HEK293 (cell line): ENCODE results near the gene RPL22.
A peak's percentile ranks its signal among the peaks of the same experiment; 100 is the strongest.

Experiments used
- CTCF ChIA-PET: fragments of 350-600 bp; formaldehyde crosslinking; extraction: SDS; loops from one replicate; lab custom pipeline; 2021; ENCODE audit warnings: antibody characterized with exemption; lab: Yijun Ruan, JAX
- POLR2A ChIA-PET: fragments of 300-600 bp; formaldehyde crosslinking; extraction: SDS; loops from one replicate; lab custom pipeline; 2020; ENCODE audit warnings: antibody characterized with exemption, inconsistent platforms; lab: Yijun Ruan, JAX
- H3K27ac ChIP-seq: fragments of 200-500 bp; sonication (Bioruptor generic); 2 replicates; pipeline ENCODE4 v1.5.1; 2014; ENCODE audit warnings: low read depth, low read length, control low read depth, inconsistent platforms; ENCODE audit errors: extremely low read depth
- H3K36me3 ChIP-seq, 2 experiments: fragments of 200-500 bp in 1 of 2; sonication (Bioruptor generic) in 1 of 2; 1 replicate in 1 of 2; 2 replicates in 1 of 2; pipeline ENCODE4 v1.5.1; 2014 to 2017; ENCODE audit warnings: inconsistent platforms in 2 of 2, low read length in 2 of 2; ENCODE audit not compliant: control insufficient read depth in 2 of 2, insufficient read depth in 1 of 2
- H3K4me1 ChIP-seq: fragments of 200-500 bp; sonication (Bioruptor generic); 2 replicates; pipeline ENCODE4 v1.5.1; 2014; ENCODE audit warnings: mild to moderate bottlenecking, low read length, inconsistent platforms; ENCODE audit not compliant: control insufficient read depth, insufficient read depth
- H3K4me3 ChIP-seq: 2 replicates; pipeline ENCODE4 v1.5.1; 2011; ENCODE audit warnings: low read depth, mild to moderate bottlenecking, control low read depth, low read length, moderate library complexity
- H3K9me3 ChIP-seq: fragments of 200-500 bp; sonication (Bioruptor generic); 2 replicates; pipeline ENCODE4 v1.5.1; 2014; ENCODE audit warnings: low read depth, low read length, inconsistent platforms; ENCODE audit not compliant: control insufficient read depth, insufficient read depth
- GLIS1 ChIP-seq: fragments of 450-650 bp; formaldehyde crosslinking; IDR thresholded peaks from 2 replicates; pipeline ENCODE4 v1.5.1; 2016; ENCODE audit warnings: missing biosample characterization, missing genetic modification characterization
- IKZF3 ChIP-seq: fragments of 450-650 bp; IDR thresholded peaks from 2 replicates; pipeline ENCODE4 v1.5.0; 2018; ENCODE audit warnings: missing biosample characterization, mild to moderate bottlenecking, missing genetic modification characterization, moderate library complexity
- INSM2 ChIP-seq: fragments of 450-650 bp; formaldehyde crosslinking; IDR thresholded peaks from 2 replicates; pipeline ENCODE4 v1.5.1; 2016; ENCODE audit warnings: missing biosample characterization, missing genetic modification characterization
- KLF16 ChIP-seq: fragments of 450-650 bp; formaldehyde crosslinking; IDR thresholded peaks from 2 replicates; pipeline ENCODE4 v1.5.1; 2017; ENCODE audit warnings: missing biosample characterization, missing genetic modification characterization
- KLF8 ChIP-seq: fragments of 450-650 bp; formaldehyde crosslinking; IDR thresholded peaks from 2 replicates; pipeline ENCODE4 v1.5.1; 2016; ENCODE audit warnings: missing biosample characterization, missing genetic modification characterization
- PRDM1 ChIP-seq: fragments of 450-650 bp; formaldehyde crosslinking; IDR thresholded peaks from 2 replicates; pipeline ENCODE4; 2016; ENCODE audit warnings: missing biosample characterization, missing genetic modification characterization
- RBAK ChIP-seq: fragments of 450-650 bp; formaldehyde crosslinking; IDR thresholded peaks from 2 replicates; pipeline ENCODE4 v1.5.1; 2016; ENCODE audit warnings: missing biosample characterization, missing genetic modification characterization
- SP7 ChIP-seq: fragments of 450-650 bp; formaldehyde crosslinking; IDR thresholded peaks from 2 replicates; pipeline ENCODE4 v1.5.1; 2016; ENCODE audit warnings: missing biosample characterization, missing genetic modification characterization
- ZBTB17 ChIP-seq: fragments of 450-650 bp; formaldehyde crosslinking; IDR thresholded peaks from 2 replicates; pipeline ENCODE4 v1.5.1; 2016; ENCODE audit warnings: missing biosample characterization, missing genetic modification characterization
- ZBTB6 ChIP-seq: fragments of 450-650 bp; formaldehyde crosslinking; IDR thresholded peaks from 2 replicates; pipeline ENCODE4 v1.5.1; 2017; ENCODE audit warnings: missing biosample characterization, missing genetic modification characterization
- ZEB2 ChIP-seq: fragments of 450-650 bp; formaldehyde crosslinking; IDR thresholded peaks from 2 replicates; pipeline ENCODE4 v1.5.1; 2016; ENCODE audit warnings: missing biosample characterization, missing genetic modification characterization
- ZFHX2 ChIP-seq: fragments of 450-650 bp; formaldehyde crosslinking; conservative IDR thresholded peaks from 2 replicates; pipeline ENCODE4 v1.5.1; 2016; ENCODE audit warnings: missing biosample characterization, missing genetic modification characterization
- ZFP37 ChIP-seq: fragments of 450-650 bp; formaldehyde crosslinking; IDR thresholded peaks from 2 replicates; pipeline ENCODE4 v1.5.1; 2016; ENCODE audit warnings: missing biosample characterization, missing genetic modification characterization
- ZIC2 ChIP-seq: fragments of 450-650 bp; formaldehyde crosslinking; IDR thresholded peaks from 2 replicates; pipeline ENCODE4 v1.5.1; 2016; ENCODE audit warnings: missing biosample characterization, missing genetic modification characterization
- ZNF121 ChIP-seq: fragments of 450-650 bp; formaldehyde crosslinking; IDR thresholded peaks from 2 replicates; pipeline ENCODE4 v1.5.1; 2016; ENCODE audit warnings: missing biosample characterization, missing genetic modification characterization
- ZNF146 ChIP-seq: fragments of 450-650 bp; formaldehyde crosslinking; IDR thresholded peaks from 2 replicates; pipeline ENCODE4 v1.5.1; 2016; ENCODE audit warnings: missing biosample characterization, missing genetic modification characterization
- ZNF239 ChIP-seq: fragments of 450-650 bp; formaldehyde crosslinking; IDR thresholded peaks from 2 replicates; pipeline ENCODE4 v1.5.1; 2016; ENCODE audit warnings: missing biosample characterization, missing genetic modification characterization
- ZNF548 ChIP-seq: fragments of 450-650 bp; formaldehyde crosslinking; IDR thresholded peaks from 2 replicates; pipeline ENCODE4 v1.5.1; 2016; ENCODE audit warnings: missing biosample characterization, missing genetic modification characterization
- ZNF558 ChIP-seq: fragments of 450-650 bp; formaldehyde crosslinking; IDR thresholded peaks from 2 replicates; pipeline ENCODE4 v1.5.1; 2016; ENCODE audit warnings: missing biosample characterization, missing genetic modification characterization
- ZNF585B ChIP-seq: fragments of 450-650 bp; formaldehyde crosslinking; IDR thresholded peaks from 2 replicates; pipeline ENCODE4 v1.5.1; 2016; ENCODE audit warnings: missing biosample characterization, missing genetic modification characterization
- ZNF621 ChIP-seq: fragments of 450-650 bp; formaldehyde crosslinking; IDR thresholded peaks from 2 replicates; pipeline ENCODE4 v1.5.1; 2017; ENCODE audit warnings: missing biosample characterization, missing genetic modification characterization
- ZNF670 ChIP-seq: fragments of 450-650 bp; formaldehyde crosslinking; IDR thresholded peaks from 2 replicates; pipeline ENCODE4 v1.5.1; 2016; ENCODE audit warnings: missing biosample characterization, missing genetic modification characterization, low read depth
- ZNF692 ChIP-seq: fragments of 450-650 bp; formaldehyde crosslinking; IDR thresholded peaks from 2 replicates; pipeline ENCODE4 v1.5.1; 2016; ENCODE audit warnings: missing biosample characterization, missing genetic modification characterization
- ZNF747 ChIP-seq: fragments of 450-650 bp; formaldehyde crosslinking; IDR thresholded peaks from 2 replicates; pipeline ENCODE4 v1.5.1; 2016; ENCODE audit warnings: missing biosample characterization, missing genetic modification characterization
- ZNF843 ChIP-seq: fragments of 450-650 bp; formaldehyde crosslinking; IDR thresholded peaks from 2 replicates; pipeline ENCODE4 v1.5.1; 2016; ENCODE audit warnings: missing biosample characterization, missing genetic modification characterization
- TF ChIP-seq, protein P1 (sequence below): fragments of 450-650 bp; IDR thresholded peaks from 2 replicates; pipeline ENCODE4 v1.5.1; 2018; ENCODE audit warnings: missing biosample characterization, mild to moderate bottlenecking, missing genetic modification characterization
- TF ChIP-seq, protein P2 (sequence below): fragments of 450-650 bp; formaldehyde crosslinking; IDR thresholded peaks from 2 replicates; pipeline ENCODE4 v1.5.1; 2016; ENCODE audit warnings: missing biosample characterization, missing genetic modification characterization
- TF ChIP-seq, protein P3 (sequence below): IDR thresholded peaks from 2 replicates; pipeline ENCODE4 v1.6.1; 2011; ENCODE audit warnings: mild to moderate bottlenecking, low read depth, low read length, borderline replicate concordance
- TF ChIP-seq, protein P4 (sequence below): fragments of 450-650 bp; formaldehyde crosslinking; IDR thresholded peaks from 2 replicates; pipeline ENCODE4 v1.5.1; 2016; ENCODE audit warnings: missing biosample characterization, missing genetic modification characterization

The RPL22 gene

DNA sequence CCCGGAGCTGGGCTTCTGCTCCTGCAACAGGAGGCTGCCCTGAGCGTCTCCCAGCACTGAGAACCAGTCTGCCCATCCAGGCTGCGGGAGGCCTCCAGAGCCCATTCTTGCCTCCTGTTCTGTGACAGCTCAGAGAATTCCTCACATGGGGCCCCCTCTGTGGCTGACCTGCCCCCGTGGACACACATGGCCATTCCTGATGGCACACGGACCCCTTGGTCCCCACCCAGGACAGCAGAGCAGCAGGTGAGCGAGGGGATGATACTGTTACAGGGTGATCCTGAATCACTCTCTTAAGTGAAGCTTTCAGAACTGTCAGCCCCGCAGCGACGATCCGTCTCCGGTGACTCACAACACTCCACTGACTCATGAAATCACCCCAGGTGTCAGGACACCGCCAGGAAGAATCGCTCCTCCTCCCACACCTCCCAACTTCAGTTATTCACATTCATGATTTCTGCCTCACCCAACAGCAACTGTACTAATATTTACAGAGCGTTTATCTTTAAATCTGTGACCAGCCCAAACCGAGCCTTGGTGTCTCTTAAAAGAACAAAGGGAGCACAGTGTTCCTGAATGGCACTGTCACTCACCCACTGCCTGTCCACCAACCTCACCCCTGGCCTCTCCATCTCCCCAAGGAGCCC is 41.7 kb downstream of the RPL22 start (continued):
- TF ChIP-seq ZNF747 (tag by site-specific recombination) (no peak), PRDM1 (tag by site-specific recombination) (peak; percentile 70), ZNF621 (tag by site-specific recombination) (no peak), KLF16 (tag by site-specific recombination) (no peak), ZNF843 (tag by site-specific recombination) (no peak), ZEB2 (tag by site-specific recombination) (peak; percentile 80), ZNF670 (tag by site-specific recombination) (no peak), SP7 (tag by site-specific recombination) (peak; percentile 71), ZNF146 (tag by site-specific recombination) (no peak), ZNF121 (no peak), GLIS1 (peak; percentile 84), INSM2 (tag by site-specific recombination) (peak; percentile 56; the same call in 1 of the 2 replicates), ZFP37 (tag by site-specific recombination) (0 out of 2 replicates have a peak, but pooled peaks have one; percentile 26), ZIC2 (tag by site-specific recombination) (peak; percentile 98), ZBTB17 (0 out of 2 replicates have a peak, but pooled peaks have one; percentile 46), IKZF3 (tag by site-specific recombination) (peak; percentile 51; the same call in 1 of the 2 replicates), KLF8 (tag by site-specific recombination) (no peak), ZFHX2 (tag by site-specific recombination) (peak; percentile 34; the same call in 1 of the 2 replicates), ZNF585B (tag by site-specific recombination) (no peak)
- TF ChIP-seq, protein P1, sequence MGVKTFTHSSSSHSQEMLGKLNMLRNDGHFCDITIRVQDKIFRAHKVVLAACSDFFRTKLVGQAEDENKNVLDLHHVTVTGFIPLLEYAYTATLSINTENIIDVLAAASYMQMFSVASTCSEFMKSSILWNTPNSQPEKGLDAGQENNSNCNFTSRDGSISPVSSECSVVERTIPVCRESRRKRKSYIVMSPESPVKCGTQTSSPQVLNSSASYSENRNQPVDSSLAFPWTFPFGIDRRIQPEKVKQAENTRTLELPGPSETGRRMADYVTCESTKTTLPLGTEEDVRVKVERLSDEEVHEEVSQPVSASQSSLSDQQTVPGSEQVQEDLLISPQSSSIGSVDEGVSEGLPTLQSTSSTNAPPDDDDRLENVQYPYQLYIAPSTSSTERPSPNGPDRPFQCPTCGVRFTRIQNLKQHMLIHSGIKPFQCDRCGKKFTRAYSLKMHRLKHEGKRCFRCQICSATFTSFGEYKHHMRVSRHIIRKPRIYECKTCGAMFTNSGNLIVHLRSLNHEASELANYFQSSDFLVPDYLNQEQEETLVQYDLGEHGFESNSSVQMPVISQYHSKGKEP (tag by site-specific recombination), result no peak
- TF ChIP-seq, protein P2, sequence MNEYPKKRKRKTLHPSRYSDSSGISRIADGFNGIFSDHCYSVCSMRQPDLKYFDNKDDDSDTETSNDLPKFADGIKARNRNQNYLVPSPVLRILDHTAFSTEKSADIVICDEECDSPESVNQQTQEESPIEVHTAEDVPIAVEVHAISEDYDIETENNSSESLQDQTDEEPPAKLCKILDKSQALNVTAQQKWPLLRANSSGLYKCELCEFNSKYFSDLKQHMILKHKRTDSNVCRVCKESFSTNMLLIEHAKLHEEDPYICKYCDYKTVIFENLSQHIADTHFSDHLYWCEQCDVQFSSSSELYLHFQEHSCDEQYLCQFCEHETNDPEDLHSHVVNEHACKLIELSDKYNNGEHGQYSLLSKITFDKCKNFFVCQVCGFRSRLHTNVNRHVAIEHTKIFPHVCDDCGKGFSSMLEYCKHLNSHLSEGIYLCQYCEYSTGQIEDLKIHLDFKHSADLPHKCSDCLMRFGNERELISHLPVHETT (tag by site-specific recombination), result peak; percentile 34; the same call in 1 of the 2 replicates
- TF ChIP-seq, all 188 proteins: peak for 25

DNA sequence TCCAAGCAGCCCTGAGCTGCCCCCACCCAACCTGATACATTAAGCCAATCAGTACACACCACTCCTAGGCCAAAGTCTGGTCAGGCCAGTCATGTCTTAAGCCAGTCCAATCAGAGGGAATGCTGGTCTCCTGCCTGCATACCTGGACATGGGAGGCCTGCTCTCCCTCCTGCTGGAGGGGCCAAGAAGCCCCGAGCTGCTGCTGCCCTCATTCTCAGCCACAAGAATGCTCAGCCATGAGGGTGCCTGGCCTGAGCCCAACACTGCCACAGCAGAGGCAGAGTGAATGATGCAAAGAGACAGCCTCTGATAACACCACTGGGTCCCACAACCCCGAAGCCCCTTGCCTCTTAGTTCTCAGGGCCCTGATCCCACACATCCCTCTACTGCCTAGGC is 42.3 kb downstream of the RPL22 start:
- Histone ChIP-seq H3K4me3 (no peak overlapping the region), H3K9me3 (no peaks in the 10 kb centered on the region), H3K4me1 (peaks cover 9% of the 10 kb centered on the region; the same call in 1 of the 2 replicates), H3K27ac (no peak overlapping the region), H3K36me3 (no peaks in the 10 kb centered on the region)
- ChIA-PET POLR2A (interaction anchor here (1.6 kb wide), 1 partner anchor 9 kb away, joined by 7 read pairs; no protein-coding TSS in a partner anchor), CTCF (interaction anchor here (0.6 kb wide), 1 partner anchor 163 kb away, joined by 3 read pairs; no protein-coding TSS in a partner anchor)
- TF ChIP-seq ZBTB6 (tag by site-specific recombination) (no peak), ZNF692 (peak; percentile 58; the same call in 1 of the 2 replicates), RBAK (tag by site-specific recombination) (no peak), ZNF548 (tag by site-specific recombination) (no peak), ZNF239 (tag by site-specific recombination) (no peak), ZNF558 (tag by site-specific recombination) (no peak)
- TF ChIP-seq, protein P3, sequence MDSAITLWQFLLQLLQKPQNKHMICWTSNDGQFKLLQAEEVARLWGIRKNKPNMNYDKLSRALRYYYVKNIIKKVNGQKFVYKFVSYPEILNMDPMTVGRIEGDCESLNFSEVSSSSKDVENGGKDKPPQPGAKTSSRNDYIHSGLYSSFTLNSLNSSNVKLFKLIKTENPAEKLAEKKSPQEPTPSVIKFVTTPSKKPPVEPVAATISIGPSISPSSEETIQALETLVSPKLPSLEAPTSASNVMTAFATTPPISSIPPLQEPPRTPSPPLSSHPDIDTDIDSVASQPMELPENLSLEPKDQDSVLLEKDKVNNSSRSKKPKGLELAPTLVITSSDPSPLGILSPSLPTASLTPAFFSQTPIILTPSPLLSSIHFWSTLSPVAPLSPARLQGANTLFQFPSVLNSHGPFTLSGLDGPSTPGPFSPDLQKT, result no peak
- TF ChIP-seq, protein P4, sequence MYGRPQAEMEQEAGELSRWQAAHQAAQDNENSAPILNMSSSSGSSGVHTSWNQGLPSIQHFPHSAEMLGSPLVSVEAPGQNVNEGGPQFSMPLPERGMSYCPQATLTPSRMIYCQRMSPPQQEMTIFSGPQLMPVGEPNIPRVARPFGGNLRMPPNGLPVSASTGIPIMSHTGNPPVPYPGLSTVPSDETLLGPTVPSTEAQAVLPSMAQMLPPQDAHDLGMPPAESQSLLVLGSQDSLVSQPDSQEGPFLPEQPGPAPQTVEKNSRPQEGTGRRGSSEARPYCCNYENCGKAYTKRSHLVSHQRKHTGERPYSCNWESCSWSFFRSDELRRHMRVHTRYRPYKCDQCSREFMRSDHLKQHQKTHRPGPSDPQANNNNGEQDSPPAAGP (tag by site-specific recombination), result no peak
